ENCODE results near the gene CERKL.

The CERKL gene

DNA sequence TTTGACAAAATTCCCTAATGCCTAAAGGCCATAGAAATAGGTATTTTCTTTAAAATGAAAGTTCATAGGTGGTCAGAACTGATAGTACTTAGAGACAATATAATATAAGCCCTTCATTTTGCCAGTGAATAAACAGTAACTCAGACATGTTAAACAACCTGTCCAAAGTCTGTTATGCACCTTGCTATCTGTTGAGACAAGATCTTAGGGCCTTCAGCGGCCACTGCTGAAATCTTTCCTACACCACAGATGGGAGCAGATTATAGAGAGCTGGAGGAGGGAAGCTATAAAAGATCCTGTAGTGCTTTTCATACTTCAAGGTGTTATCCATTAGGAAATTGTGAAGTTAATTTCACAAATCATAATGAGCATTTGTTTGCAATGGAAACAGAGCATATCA is 13.8 kb downstream of the CERKL start (continued):
- TF ChIP-seq ARNTL (CRISPR knock-in tag; IDR thresholded peaks at IDR 0.05; ENCODE audit: borderline replicate concordance, low read depth) (no peak), ZNF70 (CRISPR knock-in tag; IDR thresholded peaks at IDR 0.05) (no peak), ZFP30 (CRISPR knock-in tag; IDR thresholded peaks at IDR 0.05) (no peak), GLIS3 (CRISPR knock-in tag; IDR thresholded peaks at IDR 0.05) (no peak), PPARA (CRISPR knock-in tag; IDR thresholded peaks at IDR 0.05; ENCODE audit: borderline replicate concordance) (no peak), ESRRG (CRISPR knock-in tag; IDR thresholded peaks at IDR 0.05) (no peak), BACH2 (CRISPR knock-in tag; IDR thresholded peaks at IDR 0.05; ENCODE audit: borderline replicate concordance) (no peak), CSDC2 (CRISPR knock-in tag; IDR thresholded peaks at IDR 0.05) (no peak), OSR1 (CRISPR knock-in tag; IDR thresholded peaks at IDR 0.05) (no peak)

DNA sequence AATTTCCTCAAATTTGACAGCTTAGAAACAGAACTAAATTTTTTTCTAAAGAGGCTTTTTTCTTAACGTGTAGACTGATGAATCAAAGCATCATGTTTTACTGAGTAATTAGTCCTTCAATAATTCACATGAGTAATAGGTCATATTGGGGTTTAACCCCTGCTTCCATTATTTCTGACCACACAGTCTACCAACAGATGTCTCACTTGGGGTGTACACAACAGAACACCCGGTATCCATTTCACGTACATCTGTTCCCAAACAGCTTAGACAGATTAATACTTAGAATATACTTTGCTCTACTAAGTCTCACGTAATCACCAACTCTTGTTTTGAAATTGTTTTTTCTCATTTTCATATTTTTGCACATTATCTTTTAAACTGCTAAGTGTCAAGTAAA is 14.8 kb downstream of the CERKL start:
- ATAC-seq = no peak
- TF ChIP-seq, protein P1, sequence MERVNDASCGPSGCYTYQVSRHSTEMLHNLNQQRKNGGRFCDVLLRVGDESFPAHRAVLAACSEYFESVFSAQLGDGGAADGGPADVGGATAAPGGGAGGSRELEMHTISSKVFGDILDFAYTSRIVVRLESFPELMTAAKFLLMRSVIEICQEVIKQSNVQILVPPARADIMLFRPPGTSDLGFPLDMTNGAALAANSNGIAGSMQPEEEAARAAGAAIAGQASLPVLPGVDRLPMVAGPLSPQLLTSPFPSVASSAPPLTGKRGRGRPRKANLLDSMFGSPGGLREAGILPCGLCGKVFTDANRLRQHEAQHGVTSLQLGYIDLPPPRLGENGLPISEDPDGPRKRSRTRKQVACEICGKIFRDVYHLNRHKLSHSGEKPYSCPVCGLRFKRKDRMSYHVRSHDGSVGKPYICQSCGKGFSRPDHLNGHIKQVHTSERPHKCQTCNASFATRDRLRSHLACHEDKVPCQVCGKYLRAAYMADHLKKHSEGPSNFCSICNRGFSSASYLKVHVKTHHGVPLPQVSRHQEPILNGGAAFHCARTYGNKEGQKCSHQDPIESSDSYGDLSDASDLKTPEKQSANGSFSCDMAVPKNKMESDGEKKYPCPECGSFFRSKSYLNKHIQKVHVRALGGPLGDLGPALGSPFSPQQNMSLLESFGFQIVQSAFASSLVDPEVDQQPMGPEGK (CRISPR knock-in tag; IDR thresholded peaks at IDR 0.05; ENCODE audit: borderline replicate concordance) = no peak
- TF ChIP-seq, protein P2, sequence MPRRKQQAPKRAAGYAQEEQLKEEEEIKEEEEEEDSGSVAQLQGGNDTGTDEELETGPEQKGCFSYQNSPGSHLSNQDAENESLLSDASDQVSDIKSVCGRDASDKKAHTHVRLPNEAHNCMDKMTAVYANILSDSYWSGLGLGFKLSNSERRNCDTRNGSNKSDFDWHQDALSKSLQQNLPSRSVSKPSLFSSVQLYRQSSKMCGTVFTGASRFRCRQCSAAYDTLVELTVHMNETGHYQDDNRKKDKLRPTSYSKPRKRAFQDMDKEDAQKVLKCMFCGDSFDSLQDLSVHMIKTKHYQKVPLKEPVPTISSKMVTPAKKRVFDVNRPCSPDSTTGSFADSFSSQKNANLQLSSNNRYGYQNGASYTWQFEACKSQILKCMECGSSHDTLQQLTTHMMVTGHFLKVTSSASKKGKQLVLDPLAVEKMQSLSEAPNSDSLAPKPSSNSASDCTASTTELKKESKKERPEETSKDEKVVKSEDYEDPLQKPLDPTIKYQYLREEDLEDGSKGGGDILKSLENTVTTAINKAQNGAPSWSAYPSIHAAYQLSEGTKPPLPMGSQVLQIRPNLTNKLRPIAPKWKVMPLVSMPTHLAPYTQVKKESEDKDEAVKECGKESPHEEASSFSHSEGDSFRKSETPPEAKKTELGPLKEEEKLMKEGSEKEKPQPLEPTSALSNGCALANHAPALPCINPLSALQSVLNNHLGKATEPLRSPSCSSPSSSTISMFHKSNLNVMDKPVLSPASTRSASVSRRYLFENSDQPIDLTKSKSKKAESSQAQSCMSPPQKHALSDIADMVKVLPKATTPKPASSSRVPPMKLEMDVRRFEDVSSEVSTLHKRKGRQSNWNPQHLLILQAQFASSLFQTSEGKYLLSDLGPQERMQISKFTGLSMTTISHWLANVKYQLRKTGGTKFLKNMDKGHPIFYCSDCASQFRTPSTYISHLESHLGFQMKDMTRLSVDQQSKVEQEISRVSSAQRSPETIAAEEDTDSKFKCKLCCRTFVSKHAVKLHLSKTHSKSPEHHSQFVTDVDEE (CRISPR knock-in tag; IDR thresholded peaks at IDR 0.05) = no peak
- TF ChIP-seq ESRRG (CRISPR knock-in tag; IDR thresholded peaks at IDR 0.05) = no peak

DNA sequence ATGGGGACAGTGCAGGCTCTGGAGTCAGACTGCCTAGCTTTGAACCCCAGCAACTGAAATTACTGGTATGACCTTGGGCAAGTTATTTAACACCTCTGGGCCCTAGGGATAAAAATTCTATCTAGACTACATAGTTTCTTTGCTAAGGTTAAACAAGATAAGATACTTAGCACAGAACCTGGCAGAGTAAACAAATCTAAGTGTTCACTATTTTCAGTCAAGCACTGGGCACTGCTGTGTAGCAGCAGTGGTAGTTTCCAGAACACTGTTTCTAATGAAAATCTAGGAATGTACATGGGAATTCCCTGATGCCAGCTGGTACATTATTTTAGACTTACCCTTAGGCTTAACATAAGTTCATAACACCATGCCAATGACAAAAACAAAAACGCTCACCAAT is 17.2 kb downstream of the CERKL start:
- TF ChIP-seq ISL1 (CRISPR knock-in tag; IDR thresholded peaks at IDR 0.05) = no peak
- no peak for TF ChIP-seq ARNTL (CRISPR knock-in tag; IDR thresholded peaks at IDR 0.05; ENCODE audit: borderline replicate concordance, low read depth)
- TF ChIP-seq BACH2 (CRISPR knock-in tag; IDR thresholded peaks at IDR 0.05; ENCODE audit: borderline replicate concordance) = no peak
- TF ChIP-seq ZNF70 (CRISPR knock-in tag; IDR thresholded peaks at IDR 0.05) = no peak
- no peak for TF ChIP-seq ZNF565 (CRISPR knock-in tag; conservative IDR thresholded peaks at IDR 0.05; ENCODE audit: low read depth)
- TF ChIP-seq RARB (CRISPR knock-in tag; IDR thresholded peaks at IDR 0.05) = no peak
- no peak for TF ChIP-seq ZNF8 (CRISPR knock-in tag; IDR thresholded peaks at IDR 0.05)
- TF ChIP-seq, protein P2 (CRISPR knock-in tag; IDR thresholded peaks at IDR 0.05) = no peak
- TF ChIP-seq ZFP3 (CRISPR knock-in tag; IDR thresholded peaks at IDR 0.05) = no peak
- no peak for TF ChIP-seq ZFP30 (CRISPR knock-in tag; IDR thresholded peaks at IDR 0.05)
- TF ChIP-seq, protein P3, sequence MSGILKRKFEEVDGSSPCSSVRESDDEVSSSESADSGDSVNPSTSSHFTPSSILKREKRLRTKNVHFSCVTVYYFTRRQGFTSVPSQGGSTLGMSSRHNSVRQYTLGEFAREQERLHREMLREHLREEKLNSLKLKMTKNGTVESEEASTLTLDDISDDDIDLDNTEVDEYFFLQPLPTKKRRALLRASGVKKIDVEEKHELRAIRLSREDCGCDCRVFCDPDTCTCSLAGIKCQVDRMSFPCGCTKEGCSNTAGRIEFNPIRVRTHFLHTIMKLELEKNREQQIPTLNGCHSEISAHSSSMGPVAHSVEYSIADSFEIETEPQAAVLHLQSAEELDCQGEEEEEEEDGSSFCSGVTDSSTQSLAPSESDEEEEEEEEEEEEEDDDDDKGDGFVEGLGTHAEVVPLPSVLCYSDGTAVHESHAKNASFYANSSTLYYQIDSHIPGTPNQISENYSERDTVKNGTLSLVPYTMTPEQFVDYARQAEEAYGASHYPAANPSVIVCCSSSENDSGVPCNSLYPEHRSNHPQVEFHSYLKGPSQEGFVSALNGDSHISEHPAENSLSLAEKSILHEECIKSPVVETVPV (CRISPR knock-in tag; IDR thresholded peaks at IDR 0.05) = no peak
- TF ChIP-seq, protein P1 (CRISPR knock-in tag; IDR thresholded peaks at IDR 0.05; ENCODE audit: borderline replicate concordance) = no peak
- TF ChIP-seq, protein P4, sequence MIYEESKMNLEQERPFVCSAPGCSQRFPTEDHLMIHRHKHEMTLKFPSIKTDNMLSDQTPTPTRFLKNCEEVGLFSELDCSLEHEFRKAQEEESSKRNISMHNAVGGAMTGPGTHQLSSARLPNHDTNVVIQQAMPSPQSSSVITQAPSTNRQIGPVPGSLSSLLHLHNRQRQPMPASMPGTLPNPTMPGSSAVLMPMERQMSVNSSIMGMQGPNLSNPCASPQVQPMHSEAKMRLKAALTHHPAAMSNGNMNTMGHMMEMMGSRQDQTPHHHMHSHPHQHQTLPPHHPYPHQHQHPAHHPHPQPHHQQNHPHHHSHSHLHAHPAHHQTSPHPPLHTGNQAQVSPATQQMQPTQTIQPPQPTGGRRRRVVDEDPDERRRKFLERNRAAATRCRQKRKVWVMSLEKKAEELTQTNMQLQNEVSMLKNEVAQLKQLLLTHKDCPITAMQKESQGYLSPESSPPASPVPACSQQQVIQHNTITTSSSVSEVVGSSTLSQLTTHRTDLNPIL (CRISPR knock-in tag; IDR thresholded peaks at IDR 0.05; ENCODE audit: low read depth) = no peak
- ATAC-seq = no peak

Data from SK-N-SH treated with all-trans-retinoic acid at 6 μM for 48 hours (cell line).